CD4-positive, alpha-beta T cell treated with Interleukin-4 for 4 hours (primary cell): Measurements from ENCODE around the gene KRT27.

Experiments used
- DNase-seq: peaks from one replicate; pipeline ENCODE4 v3.0.0-alpha.2; 2020

Gene KRT27

DNA sequence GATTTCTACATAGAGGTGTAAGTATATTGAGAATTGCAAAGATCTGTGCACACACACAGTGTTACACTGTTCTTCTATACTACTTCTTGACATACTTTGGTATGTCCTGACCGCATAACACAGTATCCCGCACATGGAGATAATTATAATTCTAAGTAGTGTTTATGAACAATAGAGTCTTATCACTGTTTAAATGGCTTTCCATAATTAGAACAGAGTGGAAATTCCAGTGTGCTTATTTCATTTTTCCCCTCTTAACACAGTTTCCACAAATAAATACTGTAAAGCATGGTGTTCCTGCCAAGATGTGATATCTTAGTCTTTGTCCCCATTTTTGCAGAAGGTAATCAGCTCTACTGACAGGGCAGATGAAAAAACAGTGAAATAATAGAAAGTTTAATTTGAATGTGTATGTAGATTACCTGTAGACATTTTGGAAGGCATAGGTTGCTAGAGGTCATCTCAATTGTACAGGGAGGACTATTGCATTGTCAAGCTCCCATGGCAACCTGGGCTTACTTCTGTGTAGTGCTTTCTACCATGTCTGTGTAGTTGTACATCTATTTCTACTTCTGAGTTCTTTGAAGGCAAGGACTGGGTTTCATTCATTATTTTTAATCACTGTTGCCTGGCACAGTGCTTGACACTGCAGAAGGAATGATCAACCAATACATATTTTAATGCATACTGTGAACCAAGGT, 27.5 kb upstream of the KRT27 start:
- DNase-seq = no peak

- no peak for DNase-seq
Measured at GRCh38 chr17:40806131-40806530, 23.8 kb upstream of the KRT27 start.

DNA sequence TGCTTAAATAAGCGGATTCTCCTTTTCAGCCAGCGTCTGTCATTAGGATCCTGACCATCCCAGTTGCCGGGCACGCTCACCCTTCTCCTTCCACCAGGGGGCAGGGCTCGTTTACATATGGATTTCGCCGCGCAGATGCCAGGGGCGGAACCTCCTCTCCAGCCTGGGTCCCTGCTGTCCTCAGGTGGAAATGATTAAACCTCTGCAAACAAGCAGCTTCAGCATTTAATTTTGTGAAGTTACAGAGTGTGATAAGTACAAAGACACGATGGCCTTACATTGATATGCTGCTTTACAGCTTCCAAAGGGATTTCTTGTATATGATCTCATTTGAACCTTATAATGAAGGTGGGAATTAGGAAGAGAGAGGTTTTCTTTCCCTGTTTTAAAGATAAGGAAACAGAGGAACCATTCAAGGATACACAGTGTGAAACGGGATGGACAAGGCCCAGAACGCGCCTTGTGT, 21.3 kb upstream of the KRT27 start:
- DNase-seq = peak; percentile 62

DNA sequence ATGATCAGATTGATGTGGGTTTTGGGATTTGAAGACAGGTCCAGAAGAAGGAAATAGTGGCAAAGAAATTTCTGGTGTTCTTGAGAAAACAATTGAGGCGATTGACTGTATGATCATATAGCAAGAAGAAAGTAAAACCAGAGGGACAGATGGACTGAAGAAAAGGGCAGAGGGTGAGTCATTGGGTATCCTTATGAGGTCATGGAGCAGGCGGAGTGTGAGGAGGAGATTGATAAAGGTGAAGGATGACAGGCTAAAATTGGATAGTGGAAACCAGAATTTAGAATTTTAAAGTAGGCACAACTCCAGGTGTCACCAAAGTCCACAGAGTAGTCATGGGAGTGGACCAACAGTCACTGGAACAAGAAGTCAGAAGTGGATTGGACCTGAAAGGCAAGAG, 18.8 kb upstream of the KRT27 start:
- DNase-seq = no peak

GRCh38 chr17:40800381-40800780, 18.0 kb upstream of the KRT27 start:
- DNase-seq = no peak

- no peak for DNase-seq
Measured at GRCh38 chr17:40799859-40800258, 17.5 kb upstream of the KRT27 start, which contains the start of gene KRT28. KRT28 (minus strand) TSS chr17:40799959; CDS start chr17:40799893, 66 bp downstream.

- DNase-seq = no peak
Measured at GRCh38 chr17:40796846-40797245, 14.5 kb upstream of the KRT27 start.

GRCh38 chr17:40795019-40795667, 12.8 kb upstream of the KRT27 start:
- DNase-seq = no peak

DNA sequence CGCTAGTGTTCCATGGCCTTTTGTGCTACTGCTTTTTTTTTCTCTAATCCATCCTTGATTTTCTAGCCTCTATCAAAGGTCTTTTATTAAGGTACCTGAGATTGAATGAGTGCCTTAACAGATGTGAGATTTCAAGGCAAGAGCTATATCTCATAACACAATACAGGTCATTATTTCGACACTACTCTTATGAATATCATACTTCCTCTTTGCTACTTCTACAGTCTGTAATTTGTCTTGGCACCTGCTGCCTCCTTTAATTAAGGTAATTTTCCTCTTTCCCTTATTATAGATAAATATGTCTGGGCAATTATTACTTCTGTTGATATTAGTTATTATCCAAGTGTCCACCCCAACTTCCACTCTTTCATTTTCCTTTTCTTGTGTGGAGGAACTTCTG, 12.1 kb upstream of the KRT27 start:
- DNase-seq = no peak

DNA sequence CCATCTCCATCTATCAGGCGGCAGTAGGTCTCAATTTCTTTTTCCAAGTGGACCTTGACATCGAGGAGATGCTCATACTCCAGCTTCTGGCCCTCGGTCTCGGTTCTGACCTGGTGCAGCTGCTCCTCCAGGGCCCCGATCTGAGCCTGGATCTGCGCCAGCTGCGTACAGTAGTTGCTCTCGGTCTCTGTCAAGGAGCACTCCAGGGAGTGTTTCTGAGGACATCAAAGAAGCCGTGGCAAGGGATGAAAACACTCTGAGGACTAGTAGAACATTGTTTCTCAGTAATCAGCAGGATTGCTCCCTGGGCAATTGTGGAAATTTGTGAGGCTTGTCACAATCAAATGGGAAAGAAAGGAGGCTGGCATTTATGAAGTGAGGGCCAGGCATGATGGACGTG, 11.5 kb upstream of the KRT27 start:
- no peak for DNase-seq

DNA sequence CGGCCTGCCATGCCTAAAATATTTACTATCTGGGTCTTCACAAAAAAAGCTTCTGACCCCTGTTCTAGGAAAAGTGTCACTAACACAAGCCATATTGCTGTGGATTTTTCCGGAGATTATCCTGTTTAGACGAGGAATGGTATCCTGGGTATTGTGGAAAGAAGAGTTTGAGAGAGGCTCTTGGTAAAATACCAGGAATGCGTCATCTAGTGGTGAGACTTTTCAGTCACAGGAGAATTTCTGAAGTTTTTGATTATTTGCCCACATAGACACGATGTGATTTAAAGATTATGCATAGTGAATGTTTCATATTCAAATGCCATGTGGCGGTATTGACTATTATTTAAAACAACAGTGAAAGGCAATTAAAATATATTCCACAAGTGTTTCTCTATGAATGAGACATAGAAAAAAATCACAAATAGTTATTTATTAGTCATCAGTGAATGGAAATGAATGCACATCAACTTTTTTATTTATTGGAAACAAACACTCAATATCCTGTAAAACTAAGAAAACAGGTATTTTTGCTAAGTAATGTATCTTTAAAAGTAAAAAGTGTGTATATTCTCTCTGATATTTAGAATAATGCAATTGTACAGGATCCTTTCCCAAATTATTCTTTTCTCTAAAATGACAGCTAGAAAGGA, 9.6 kb upstream of the KRT27 start:
- no peak for DNase-seq

- DNase-seq = no peak
Measured at GRCh38 chr17:40791111-40791510, 8.8 kb upstream of the KRT27 start.

DNA sequence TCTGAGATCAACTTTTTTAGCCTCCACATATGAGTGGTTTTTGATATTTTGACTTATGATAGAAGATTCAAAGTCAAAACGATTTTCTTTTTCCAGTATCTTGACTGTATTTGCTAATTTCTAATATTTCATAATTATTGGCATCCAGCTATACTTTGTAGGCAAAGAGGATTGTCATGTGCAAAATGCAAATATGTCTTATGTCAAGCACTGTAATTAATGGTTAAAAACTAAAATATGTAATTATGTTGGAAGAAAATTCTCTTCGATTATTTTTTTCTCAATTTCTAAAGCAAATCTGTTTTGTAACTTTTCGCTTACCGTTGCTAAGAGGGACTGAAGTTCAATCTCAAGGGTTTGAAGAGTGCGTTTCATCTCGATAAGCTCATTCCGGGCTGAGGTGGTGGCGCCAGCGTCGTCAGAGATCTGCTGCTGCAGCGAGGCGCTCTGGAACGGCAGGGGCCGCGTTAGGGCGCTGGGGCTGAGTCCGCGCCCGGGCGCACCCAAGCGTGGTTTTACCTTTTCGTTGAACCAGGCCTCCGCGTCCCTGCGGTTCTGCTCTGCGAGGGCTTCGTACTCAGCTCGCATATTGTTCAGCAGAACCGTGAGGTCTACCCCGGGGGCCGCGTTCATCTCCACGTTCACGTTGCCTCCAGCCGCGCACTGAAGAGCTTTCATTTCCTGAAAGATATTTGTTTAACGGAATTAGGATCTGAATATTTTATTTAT, 3.0 kb downstream of the KRT27 start:
- DNase-seq = no peak

DNA sequence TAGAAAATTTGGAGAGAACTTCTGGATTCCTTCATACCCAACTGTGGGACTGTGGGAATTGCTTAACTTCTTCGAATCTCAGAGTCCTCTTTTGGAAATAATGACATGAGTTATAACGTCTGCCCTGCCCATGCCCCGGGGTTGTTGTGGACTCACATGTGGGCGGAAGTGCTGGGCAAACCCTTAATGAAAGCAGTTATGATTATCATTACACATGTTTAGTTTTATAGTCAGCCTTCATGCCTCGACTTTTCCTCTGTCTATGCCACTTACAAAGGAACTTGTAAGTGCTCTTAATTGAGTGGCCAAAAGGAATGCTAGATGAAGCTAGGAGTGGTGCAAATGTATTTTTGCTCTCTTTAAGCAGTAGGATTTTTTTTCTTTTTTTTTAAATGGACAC, 3.9 kb downstream of the KRT27 start:
- DNase-seq = no peak

DNA sequence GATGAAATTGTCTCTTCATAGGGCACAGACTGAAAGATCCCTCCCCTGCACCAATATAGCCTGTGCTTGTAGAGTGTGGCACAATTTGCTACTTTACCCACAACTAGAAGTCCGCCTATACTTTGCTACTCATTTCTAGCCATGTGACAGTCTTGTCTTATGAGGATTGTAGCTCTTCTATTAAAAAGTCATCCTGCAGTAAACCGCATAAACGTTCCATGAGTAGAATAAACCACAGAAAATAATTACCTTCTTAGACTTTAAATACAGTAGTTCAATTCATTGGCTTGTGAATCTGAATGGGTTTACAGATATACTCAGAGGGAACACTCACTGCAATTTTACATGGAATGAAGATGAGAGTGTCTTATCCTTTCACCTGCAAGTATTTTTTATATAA, 4.4 kb downstream of the KRT27 start:
- no peak for DNase-seq

- DNase-seq = no peak
Measured at GRCh38 chr17:40777459-40777858, 4.9 kb downstream of the KRT27 start.

DNA sequence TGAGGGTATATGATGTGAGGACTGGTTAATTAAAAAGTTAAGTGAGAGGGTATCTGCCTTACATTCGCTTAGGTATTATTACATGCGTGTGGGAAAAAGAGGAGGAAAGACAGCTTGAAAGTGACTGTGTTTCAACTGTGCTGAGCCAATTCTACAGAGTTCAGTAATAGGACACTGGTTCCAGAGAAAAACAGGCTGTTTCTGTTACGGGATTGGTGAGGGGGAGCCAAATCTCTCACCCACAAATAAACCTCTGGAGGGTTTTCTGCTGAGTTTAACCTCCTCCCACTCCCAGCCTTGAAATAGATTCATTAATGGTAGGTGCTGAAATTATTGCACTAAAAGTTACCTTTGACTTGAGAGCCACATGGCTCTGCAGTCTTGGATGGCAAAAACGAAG, 6.4 kb downstream of the KRT27 start:
- DNase-seq = no peak

DNA sequence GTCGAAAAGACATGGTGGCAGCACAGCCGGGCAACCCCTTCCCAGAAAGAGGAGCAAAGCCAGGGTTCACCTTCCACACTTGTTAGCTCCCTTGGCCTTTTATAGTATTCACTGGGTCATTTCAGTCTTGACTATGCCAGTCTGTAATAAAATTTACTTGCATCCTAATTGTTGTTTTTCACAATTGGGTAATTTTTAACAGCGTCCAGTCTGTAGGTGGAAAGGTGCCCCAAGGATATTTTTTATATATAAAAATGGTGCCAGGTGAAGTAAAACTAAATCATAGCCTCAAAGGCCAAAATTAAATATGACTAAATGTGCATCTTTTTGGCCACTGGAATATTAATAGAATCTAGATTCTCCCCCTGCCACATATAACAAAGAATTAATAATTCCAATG, 10.2 kb downstream of the KRT27 start, which contains the start of gene KRT26:
TSS of gene KRT26 (minus strand) at position 101 of the 400 bp plus-strand sequence. CDS start at position 13, 88 bp downstream.
- no peak for DNase-seq

DNA sequence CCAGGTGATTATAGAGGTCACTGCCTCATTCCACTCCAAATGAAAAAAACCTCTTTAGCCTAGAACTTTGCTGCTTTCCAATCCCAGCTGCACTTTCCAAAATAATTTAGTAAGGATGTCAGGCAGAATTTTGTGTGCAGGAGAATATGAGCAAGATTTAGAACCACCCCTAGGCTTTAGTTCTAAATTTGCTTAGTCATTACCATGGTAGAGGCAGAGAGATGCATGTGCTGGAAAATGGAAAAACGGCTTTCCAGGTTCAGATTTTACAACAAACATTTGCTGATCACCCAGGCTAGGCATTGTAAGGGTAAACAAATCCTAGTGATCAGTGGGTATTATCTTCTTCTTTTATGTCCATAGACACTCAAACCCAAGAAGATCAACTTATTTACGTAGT, 16.7 kb downstream of the KRT27 start:
- no peak for DNase-seq

DNA sequence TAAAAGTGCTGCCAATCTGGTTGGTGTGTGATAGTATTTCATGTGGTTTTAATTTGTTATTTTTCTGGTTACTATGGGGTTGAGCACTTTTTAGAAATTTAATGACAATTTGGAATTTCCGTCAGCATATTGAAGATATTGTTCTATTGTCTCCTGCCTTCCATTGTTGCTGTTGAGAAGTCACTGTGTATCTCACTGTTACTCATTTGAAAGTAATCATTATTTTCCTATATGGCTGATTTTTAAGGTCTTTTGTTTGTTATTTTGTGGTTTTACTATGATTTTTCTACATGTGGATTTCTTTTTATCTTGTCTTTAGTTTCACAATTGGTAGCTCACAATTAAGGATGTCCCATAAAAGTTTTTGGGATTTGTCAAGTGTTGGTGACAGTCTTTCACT, 18.6 kb downstream of the KRT27 start:
- no peak for DNase-seq

DNA sequence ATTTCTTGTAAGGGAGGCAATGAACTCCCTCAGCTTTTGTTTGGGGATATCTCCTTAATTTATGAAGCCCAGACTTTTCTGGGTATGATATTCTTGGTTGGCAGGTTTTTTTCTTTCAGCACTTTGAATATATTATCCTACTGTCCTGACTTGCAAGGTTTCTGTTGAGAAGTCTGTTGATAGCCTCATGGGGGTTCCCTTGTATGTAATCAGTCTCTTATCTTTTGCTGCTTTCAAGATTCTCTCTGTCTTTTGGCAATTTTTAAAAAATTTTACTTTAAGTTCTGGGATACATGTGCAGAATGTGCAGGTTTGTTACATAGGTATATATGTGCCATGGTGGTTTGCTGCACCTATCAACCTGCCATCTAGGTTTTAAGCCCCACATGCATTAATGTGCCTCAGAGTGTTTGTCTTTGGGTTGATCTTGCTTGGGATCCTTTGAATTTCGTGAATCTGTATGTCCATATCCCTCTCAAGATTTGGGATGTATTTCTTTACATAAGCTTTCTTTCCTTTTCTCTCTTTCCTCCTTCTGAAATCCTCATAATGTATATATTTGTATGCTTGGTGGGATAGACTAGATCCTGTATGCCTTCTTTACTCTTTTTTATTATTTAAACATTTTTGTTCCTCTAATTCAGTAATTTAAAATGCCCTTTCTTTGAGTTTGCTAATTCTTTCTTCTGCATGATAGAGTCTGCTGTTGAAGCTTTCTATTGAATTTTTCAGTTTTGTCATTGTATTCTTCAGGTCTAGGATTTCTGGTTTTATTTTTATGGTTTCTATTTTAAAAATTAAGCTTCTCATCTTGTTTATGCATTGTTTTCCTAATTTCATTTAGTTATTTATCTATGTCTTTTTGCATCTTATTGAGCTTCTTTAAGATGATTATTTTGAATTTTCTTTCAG, 22.0 kb downstream of the KRT27 start:
- no peak for DNase-seq

DNA sequence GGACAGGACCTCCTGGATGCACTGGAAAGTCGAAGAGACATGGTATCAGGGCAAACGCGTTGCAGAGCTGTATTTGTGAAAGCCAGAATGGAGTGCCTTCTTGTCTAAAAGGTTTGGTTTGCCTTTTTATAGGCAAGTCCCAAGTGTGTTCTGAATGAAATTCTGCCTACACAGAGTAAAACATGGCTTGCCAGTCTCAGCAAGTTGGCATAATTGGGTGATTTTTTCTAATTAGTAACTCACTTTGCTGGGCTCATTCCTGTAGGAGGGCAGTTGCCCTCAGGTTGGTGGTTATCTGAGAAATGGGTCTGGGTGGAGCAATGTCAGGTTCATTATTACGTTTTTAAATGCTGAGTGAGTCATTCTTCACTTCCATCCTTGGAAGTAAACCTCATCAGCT, 27.1 kb downstream of the KRT27 start, which contains the start of gene KRT25:
TSS of gene KRT25 (minus strand) at position 101 of the 400 bp plus-strand sequence. CDS start at position 41, 60 bp downstream.
- DNase-seq = no peak
